ENCODE measurements around the gene RAD52. TPM values are rescaled to one million over a fixed set of nuclear protein-coding genes. Genes with fewer than 3 reads are reported as not detected.

The RAD52 gene
- total RNA-seq, 4 donors from 2014 or later: 26.9 to 61.5 (median 27.9) TPM

- Histone ChIP-seq H3K4me1 (no peaks in the 10 kb centered on the region), H3K4me3 (no peak overlapping the region), H3K9me3 (no peaks in the 10 kb centered on the region), H3K27me3 (no peaks in the 10 kb centered on the region), H3K27ac (no peak overlapping the region), H3K36me3 (peaks cover 4 to 96% (median 13%) of the 10 kb centered on the region in 3 donors)
- TF ChIP-seq CTCF (IDR thresholded peaks at IDR 0.05) (no peak), EP300 (IDR thresholded peaks at IDR 0.05) (no peak), POLR2A (IDR thresholded peaks at IDR 0.05) (no peak)
- no peak for DNase-seq (ENCODE audit: low spot score in 2 of 2)
- 76 to 80% methylated on average over 16 of the region's 16 CpGs for WGBS, 2 donors
Observed at GRCh38 chr12:907413-908185, 41.9 kb downstream of the RAD52 start.

GRCh38 chr12:906062-906585 lies 43.4 kb downstream of the RAD52 start:
- no peak overlapping the region for H3K4me3 ChIP-seq
- DNase-seq (ENCODE audit: low spot score in 2 of 2): no peak
- H3K36me3 ChIP-seq: peaks cover 4 to 96% (median 24%) of the 10 kb centered on the region in 3 donors
- H3K27ac ChIP-seq: no peak overlapping the region
- no peaks in the 10 kb centered on the region for H3K27me3 ChIP-seq
- TF ChIP-seq POLR2A (IDR thresholded peaks at IDR 0.05): no peak
- no peak for TF ChIP-seq CTCF (IDR thresholded peaks at IDR 0.05)
- TF ChIP-seq EP300 (IDR thresholded peaks at IDR 0.05): no peak
- no peaks in the 10 kb centered on the region for H3K4me1 ChIP-seq
- H3K9me3 ChIP-seq: no peaks in the 10 kb centered on the region
- 84 to 86% methylated on average over 10 of the region's 10 CpGs for WGBS, 2 donors

GRCh38 chr12:905261-906031 lies 44.0 kb downstream of the RAD52 start:
- H3K27ac ChIP-seq: no peak overlapping the region
- TF ChIP-seq EP300 (IDR thresholded peaks at IDR 0.05): no peak
- no peak for TF ChIP-seq POLR2A (IDR thresholded peaks at IDR 0.05)
- no peak for TF ChIP-seq CTCF (IDR thresholded peaks at IDR 0.05)
- H3K4me3 ChIP-seq: no peak overlapping the region
- WGBS, 2 donors: 84 to 89% methylated on average over 9 of the region's 9 CpGs
- H3K36me3 ChIP-seq: peaks cover 4 to 97% (median 29%) of the 10 kb centered on the region in 3 donors
- no peaks in the 10 kb centered on the region for H3K4me1 ChIP-seq
- no peaks in the 10 kb centered on the region for H3K27me3 ChIP-seq
- no peak for DNase-seq (ENCODE audit: low spot score in 2 of 2)
- H3K9me3 ChIP-seq: no peaks in the 10 kb centered on the region

GRCh38 chr12:904010-904414 lies 45.5 kb downstream of the RAD52 start:
- H3K36me3 ChIP-seq: peaks cover 4 to 96% (median 30%) of the 10 kb centered on the region in 3 donors
- H3K27ac ChIP-seq: no peak overlapping the region
- no peak overlapping the region for H3K4me3 ChIP-seq
- no peaks in the 10 kb centered on the region for H3K9me3 ChIP-seq
- DNase-seq (ENCODE audit: low spot score in 2 of 2): no peak
- 64 to 80% methylated on average over 5 of the region's 5 CpGs for WGBS, 2 donors
- H3K4me1 ChIP-seq: no peaks in the 10 kb centered on the region
- TF ChIP-seq POLR2A (IDR thresholded peaks at IDR 0.05) (no peak), CTCF (IDR thresholded peaks at IDR 0.05) (no peak), EP300 (IDR thresholded peaks at IDR 0.05) (no peak)
- no peaks in the 10 kb centered on the region for H3K27me3 ChIP-seq

- no peak for DNase-seq (ENCODE audit: low spot score in 2 of 2)
- H3K9me3 ChIP-seq: no peaks in the 10 kb centered on the region
- H3K27me3 ChIP-seq: no peaks in the 10 kb centered on the region
- no peaks in the 10 kb centered on the region for H3K4me1 ChIP-seq
- H3K27ac ChIP-seq: no peak overlapping the region
- peaks cover 4 to 96% (median 25%) of the 10 kb centered on the region in 3 donors for H3K36me3 ChIP-seq
- TF ChIP-seq POLR2A (IDR thresholded peaks at IDR 0.05): no peak
- no peak for TF ChIP-seq CTCF (IDR thresholded peaks at IDR 0.05)
- no peak for TF ChIP-seq EP300 (IDR thresholded peaks at IDR 0.05)
- no peak overlapping the region for H3K4me3 ChIP-seq
- 70 to 71% methylated on average over 5 of the region's 5 CpGs for WGBS, 2 donors
Observed at GRCh38 chr12:903055-903454, 46.4 kb downstream of the RAD52 start.
